Body of pancreas (tissue), 4 donors: ENCODE measurements around the gene LARP1. TPM values are rescaled to one million over a fixed set of nuclear protein-coding genes. Genes with fewer than 3 reads are reported as not detected.

Experiments used
- ATAC-seq: fragments of 150-250 bp; one replicate; pipeline ENCODE4 v1.9.1; 2016
- DNase-seq, 4 donors: peaks; one replicate each; pipeline ENCODE4 v3.0.0-alpha.2; 2019
- H3K27ac ChIP-seq, 4 donors: fragments of 200-600 bp; sonication (generic); 1 replicate in 3 of 4; 2 replicates in 1 of 4; pipeline versions ENCODE4 v1.5.1 to v1.6.1; 2016 to 2019; ENCODE audit warnings: mild to moderate bottlenecking in 1 of 4, mixed read lengths in 1 of 4, moderate library complexity in 1 of 4
- H3K27me3 ChIP-seq, 2 donors: fragments of 200-600 bp; sonication (generic); one replicate each; pipeline ENCODE4 v1.6.0; 2016; ENCODE audit warnings: mild to moderate bottlenecking in 1 of 2
- H3K36me3 ChIP-seq, 2 donors: fragments of 200-600 bp; sonication (generic); replicated peaks in 1 of 2; 2 replicates each; pipeline ENCODE4 v1.5.1; 2016; ENCODE audit warnings: low read depth in 2 of 2; ENCODE audit not compliant: insufficient read depth in 1 of 2
- H3K4me1 ChIP-seq: fragments of 200-600 bp; sonication (generic); one replicate; pipeline ENCODE4 v1.6.0; 2016
- H3K4me3 ChIP-seq, 2 donors: fragments of 200-600 bp; sonication (generic); 1 replicate in 1 of 2; 2 replicates in 1 of 2; pipeline ENCODE4 v1.5.1; 2016 to 2019
- H3K9me3 ChIP-seq, 3 donors: fragments of 200-600 bp; sonication (generic); 1 replicate in 2 of 3; 2 replicates in 1 of 3; pipeline ENCODE4 v1.5.1; 2016
- POLR2A ChIP-seq, 3 donors: fragments of 450-650 bp; IDR thresholded peaks; one replicate each; pipeline ENCODE4 v1.6.1; 2016; ENCODE audit warnings: antibody characterized with exemption in 3 of 3, mild to moderate bottlenecking in 2 of 3
- WGBS, 2 donors: methylation state at CpG; one replicate each; pipeline ENCODE4 v1.1.5; 2017; 5-methylcytosine and 5-hydroxymethylcytosine counted together
- intact Hi-C: fragments of 100-400 bp; cut with DNase I; formaldehyde crosslinking; loops from one replicate; pipeline ENCODE4 v1.15.1; 2023
- total RNA-seq, 2 donors: library from RNA; depleted of rRNA; stranded (reverse); fragments of >200 nt; gene quantifications; one replicate each; pipeline ENCODE4 v1.1.0, GENCODE V29; 2016
- TF ChIP-seq, protein P1 (sequence below), 7 experiments: fragments of 450-650 bp in 4 of 7; fragments of 200-600 bp in 3 of 7; sonication (generic) in 3 of 7; IDR thresholded peaks; one replicate each; pipeline ENCODE4 v1.5.1; 2016 to 2019; ENCODE audit warnings: antibody characterized with exemption in 7 of 7

Gene LARP1
- total RNA-seq, 2 donors from 2014 or later: 96.2 to 151 TPM

GRCh38 chr5:154768207-154768606 lies 13.0 kb downstream of the LARP1 start:
- Histone ChIP-seq H3K36me3 (no peaks in the 10 kb centered on the region), H3K4me1 (peaks cover 95% of the 10 kb centered on the region), H3K9me3 (no peaks in the 10 kb centered on the region), H3K4me3 (no peak overlapping the region), H3K27ac (no peak overlapping the region), H3K27me3 (no peaks in the 10 kb centered on the region)
- WGBS, 2 donors: 65 to 74% methylated on average over 2 of the region's 2 CpGs
- TF ChIP-seq, protein P1, sequence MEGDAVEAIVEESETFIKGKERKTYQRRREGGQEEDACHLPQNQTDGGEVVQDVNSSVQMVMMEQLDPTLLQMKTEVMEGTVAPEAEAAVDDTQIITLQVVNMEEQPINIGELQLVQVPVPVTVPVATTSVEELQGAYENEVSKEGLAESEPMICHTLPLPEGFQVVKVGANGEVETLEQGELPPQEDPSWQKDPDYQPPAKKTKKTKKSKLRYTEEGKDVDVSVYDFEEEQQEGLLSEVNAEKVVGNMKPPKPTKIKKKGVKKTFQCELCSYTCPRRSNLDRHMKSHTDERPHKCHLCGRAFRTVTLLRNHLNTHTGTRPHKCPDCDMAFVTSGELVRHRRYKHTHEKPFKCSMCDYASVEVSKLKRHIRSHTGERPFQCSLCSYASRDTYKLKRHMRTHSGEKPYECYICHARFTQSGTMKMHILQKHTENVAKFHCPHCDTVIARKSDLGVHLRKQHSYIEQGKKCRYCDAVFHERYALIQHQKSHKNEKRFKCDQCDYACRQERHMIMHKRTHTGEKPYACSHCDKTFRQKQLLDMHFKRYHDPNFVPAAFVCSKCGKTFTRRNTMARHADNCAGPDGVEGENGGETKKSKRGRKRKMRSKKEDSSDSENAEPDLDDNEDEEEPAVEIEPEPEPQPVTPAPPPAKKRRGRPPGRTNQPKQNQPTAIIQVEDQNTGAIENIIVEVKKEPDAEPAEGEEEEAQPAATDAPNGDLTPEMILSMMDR (IDR thresholded peaks at IDR 0.05): no peak
- TF ChIP-seq POLR2A (IDR thresholded peaks at IDR 0.05): no peak
- ATAC-seq: no peak
- DNase-seq: no peak
- intact Hi-C loops: no loop called here

- Histone ChIP-seq H3K27ac (peak overlapping the region in 3 of 4 donors; percentile 15 to 44 (median 34)), H3K4me1 (peaks cover 95% of the 10 kb centered on the region), H3K4me3 (no peak overlapping the region), H3K36me3 (no peaks in the 10 kb centered on the region), H3K9me3 (no peaks in the 10 kb centered on the region), H3K27me3 (no peaks in the 10 kb centered on the region)
- 33 to 77% methylated on average over 2 of the region's 2 CpGs for WGBS, 2 donors
- TF ChIP-seq, protein P1 (IDR thresholded peaks at IDR 0.05): no peak
- TF ChIP-seq POLR2A (IDR thresholded peaks at IDR 0.05): no peak
- ATAC-seq (no peak), DNase-seq (no peak)
- intact Hi-C loops: no loop called here
These were observed 14.9 kb downstream of the LARP1 start for GRCh38 chr5:154770111-154770510.

DNA sequence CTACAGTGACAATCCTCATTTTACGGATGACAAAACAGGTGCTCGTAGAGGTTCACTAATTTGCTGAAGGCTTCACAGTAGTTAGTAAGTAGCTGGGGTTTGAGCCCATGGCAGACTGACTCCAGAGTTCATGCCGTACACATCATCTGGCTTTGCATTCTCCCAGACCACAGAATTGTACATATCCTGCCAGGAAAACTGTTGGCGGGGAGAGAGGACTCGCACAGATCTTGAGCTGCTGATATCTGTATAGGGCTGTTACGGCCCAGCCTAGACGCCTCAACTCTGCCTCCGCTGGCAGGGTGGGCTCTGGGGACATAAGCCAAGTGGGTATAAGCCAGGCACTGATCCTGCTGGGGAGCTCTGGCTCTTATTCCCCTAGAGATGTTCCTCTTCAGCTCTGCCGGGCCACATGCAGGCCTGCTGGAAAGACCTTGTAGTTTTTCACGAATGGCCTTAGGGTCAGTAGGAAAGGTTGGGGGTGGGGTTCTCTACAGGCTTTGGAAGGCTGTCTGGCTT lies 16.3 kb downstream of the LARP1 start:
- ATAC-seq: peak; percentile 22
- DNase-seq: peak in 2 of 4 donors; percentile 29 to 38
- H3K27me3 ChIP-seq: no peaks in the 10 kb centered on the region
- H3K9me3 ChIP-seq: no peaks in the 10 kb centered on the region
- peaks cover 95% of the 10 kb centered on the region for H3K4me1 ChIP-seq
- no peak for TF ChIP-seq POLR2A (IDR thresholded peaks at IDR 0.05)
- TF ChIP-seq, protein P1 (IDR thresholded peaks at IDR 0.05): no peak
- H3K4me3 ChIP-seq: no peak overlapping the region
- H3K27ac ChIP-seq: peak overlapping the region in 3 of 4 donors; percentile 15 to 44 (median 34)
- intact Hi-C loops: no loop called here
- no peaks in the 10 kb centered on the region for H3K36me3 ChIP-seq
- 25 to 40% methylated on average over 5 to 10 of the region's 10 CpGs for WGBS, 2 donors

GRCh38 chr5:154773326-154773725 lies 18.1 kb downstream of the LARP1 start:
- Histone ChIP-seq H3K9me3 (no peaks in the 10 kb centered on the region), H3K36me3 (no peaks in the 10 kb centered on the region), H3K4me3 (no peak overlapping the region), H3K27me3 (no peaks in the 10 kb centered on the region), H3K27ac (peak overlapping the region in 1 of 4 donors; percentile 59), H3K4me1 (peaks cover 83% of the 10 kb centered on the region)
- no peak for ATAC-seq
- intact Hi-C loops: no loop called here
- no peak for DNase-seq
- WGBS, 2 donors: 44 to 56% methylated on average over 3 of the region's 3 CpGs
- TF ChIP-seq, protein P1 (IDR thresholded peaks at IDR 0.05): no peak
- TF ChIP-seq POLR2A (IDR thresholded peaks at IDR 0.05): no peak

- no peaks in the 10 kb centered on the region for H3K9me3 ChIP-seq
- intact Hi-C loops: no loop called here
- H3K4me1 ChIP-seq: peaks cover 80% of the 10 kb centered on the region
- no peak for ATAC-seq
- DNase-seq: no peak
- no peak for TF ChIP-seq POLR2A (IDR thresholded peaks at IDR 0.05)
- TF ChIP-seq, protein P1 (IDR thresholded peaks at IDR 0.05): no peak
- H3K36me3 ChIP-seq: no peaks in the 10 kb centered on the region
- H3K27me3 ChIP-seq: no peaks in the 10 kb centered on the region
- H3K27ac ChIP-seq: peak overlapping the region in 1 of 4 donors; percentile 31
- WGBS, 2 donors: 55 to 62% methylated on average over 1 of the region's 1 CpG
- H3K4me3 ChIP-seq: no peak overlapping the region
These were observed 21.0 kb downstream of the LARP1 start for GRCh38 chr5:154776167-154776566.
